ENCODE data around the gene CHPF.

- TF ChIP-seq CTCF (conservative IDR thresholded peaks at IDR 0.05; ENCODE audit: low read depth, low read length) (no peak), EZH2 (IDR thresholded peaks at IDR 0.05; ENCODE audit: borderline replicate concordance, low read depth, low read length, poor library complexity, severe bottlenecking) (no peak)
Observed at GRCh38 chr2:219493086-219493485, 50.5 kb downstream of the CHPF start.

Data from A673 (cell line).